AG04450 (cell line): ENCODE data around the gene NDUFS3. TPM values are rescaled to one million over a fixed set of nuclear protein-coding genes. Genes with fewer than 3 reads are reported as not detected.

Source experiments
- CTCF ChIA-PET: fragments of 300-600, 350-600 bp; formaldehyde crosslinking; extraction: SDS; loops from one replicate; lab custom pipeline; 2022; ENCODE audit warnings: antibody characterized with exemption, inconsistent platforms; lab: Charles Lee
- POLR2A ChIA-PET: fragments of 350-600 bp; formaldehyde crosslinking; extraction: SDS; loops from one replicate; lab custom pipeline; 2021; ENCODE audit warnings: antibody characterized with exemption, inconsistent platforms; lab: Yijun Ruan, JAX
- DNase-seq: peaks from one replicate; pipeline ENCODE4 v3.0.0-alpha.2; 2011; ENCODE audit warnings: low read depth, low spot score
- H3K27ac ChIP-seq: one replicate; pipeline ENCODE4 v1.5.1; 2012; ENCODE audit warnings: low read depth, low read length, control low read depth
- H3K27me3 ChIP-seq: one replicate; pipeline ENCODE4 v1.6.0; 2012; ENCODE audit warnings: low read length; ENCODE audit not compliant: control insufficient read depth, insufficient read depth
- H3K4me3 ChIP-seq: 2 replicates; pipeline ENCODE4 v1.5.1; 2011; ENCODE audit warnings: mild to moderate bottlenecking, low read depth, low read length, control low read depth
- H3K9me3 ChIP-seq: 2 replicates; pipeline ENCODE4 v1.5.1; 2012; ENCODE audit warnings: low read length; ENCODE audit not compliant: control insufficient read depth, insufficient read depth
- polyA plus RNA-seq: library from polyadenylated mRNA; depleted of rRNA; stranded (reverse); fragments of >200 nt; gene quantifications from 2 replicates; pipeline ENCODE4 v1.2.3, GENCODE V29; 2011
- TF ChIP-seq, protein P1 (sequence below): IDR thresholded peaks from 2 replicates; pipeline ENCODE4 v1.5.1; 2011; ENCODE audit warnings: low read depth, low read length, control low read depth, inconsistent platforms

The NDUFS3 gene
- polyA plus RNA-seq, 1 experiment = 106 TPM

DNA sequence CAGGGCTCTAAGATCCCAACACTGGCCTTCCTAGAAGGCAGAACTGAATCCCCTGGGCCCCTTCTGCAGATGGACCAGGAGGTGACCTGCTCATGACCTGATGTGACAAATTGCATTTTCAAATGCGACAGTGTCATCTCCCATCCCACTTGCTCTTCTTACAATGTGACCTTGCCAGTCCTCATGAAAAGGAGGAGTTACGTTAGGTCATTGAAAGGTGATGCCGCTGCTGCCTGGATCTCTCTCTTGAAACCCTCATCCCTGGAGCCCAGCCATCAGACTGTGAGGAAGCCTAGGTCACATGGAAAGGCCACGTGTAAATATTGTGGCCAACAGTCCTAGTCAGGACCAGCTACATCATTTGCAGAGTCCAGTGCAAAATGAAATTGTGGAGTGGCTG, 21.0 kb downstream of the NDUFS3 start:
- DNase-seq = no peak
- Histone ChIP-seq H3K9me3 (no peaks in the 10 kb centered on the region), H3K27ac (no peak overlapping the region), H3K4me3 (no peak overlapping the region), H3K27me3 (peaks cover 9% of the 10 kb centered on the region)
- POLR2A ChIA-PET = no interaction called here
- CTCF ChIA-PET = no interaction called here
- TF ChIP-seq, protein P1, sequence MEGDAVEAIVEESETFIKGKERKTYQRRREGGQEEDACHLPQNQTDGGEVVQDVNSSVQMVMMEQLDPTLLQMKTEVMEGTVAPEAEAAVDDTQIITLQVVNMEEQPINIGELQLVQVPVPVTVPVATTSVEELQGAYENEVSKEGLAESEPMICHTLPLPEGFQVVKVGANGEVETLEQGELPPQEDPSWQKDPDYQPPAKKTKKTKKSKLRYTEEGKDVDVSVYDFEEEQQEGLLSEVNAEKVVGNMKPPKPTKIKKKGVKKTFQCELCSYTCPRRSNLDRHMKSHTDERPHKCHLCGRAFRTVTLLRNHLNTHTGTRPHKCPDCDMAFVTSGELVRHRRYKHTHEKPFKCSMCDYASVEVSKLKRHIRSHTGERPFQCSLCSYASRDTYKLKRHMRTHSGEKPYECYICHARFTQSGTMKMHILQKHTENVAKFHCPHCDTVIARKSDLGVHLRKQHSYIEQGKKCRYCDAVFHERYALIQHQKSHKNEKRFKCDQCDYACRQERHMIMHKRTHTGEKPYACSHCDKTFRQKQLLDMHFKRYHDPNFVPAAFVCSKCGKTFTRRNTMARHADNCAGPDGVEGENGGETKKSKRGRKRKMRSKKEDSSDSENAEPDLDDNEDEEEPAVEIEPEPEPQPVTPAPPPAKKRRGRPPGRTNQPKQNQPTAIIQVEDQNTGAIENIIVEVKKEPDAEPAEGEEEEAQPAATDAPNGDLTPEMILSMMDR = no peak

DNA sequence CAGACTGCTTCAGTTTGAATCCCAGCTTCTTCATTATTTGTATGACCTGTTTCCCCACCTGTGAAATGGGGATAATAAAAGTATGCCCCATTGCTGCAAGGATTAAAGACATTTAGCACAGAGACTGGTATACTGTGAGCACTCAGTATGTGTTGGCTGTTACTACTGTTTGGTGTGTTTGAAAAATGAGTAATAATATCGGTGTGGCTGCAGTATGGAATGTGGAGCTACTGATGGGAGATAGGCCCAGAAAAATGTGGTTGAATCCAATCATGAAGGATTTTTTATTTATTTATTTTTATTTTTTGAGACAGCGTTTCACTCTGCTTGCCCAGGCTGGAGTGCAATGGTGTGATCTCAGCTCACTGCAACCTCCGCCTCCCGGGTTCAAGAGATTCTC, 24.4 kb downstream of the NDUFS3 start:
- Histone ChIP-seq H3K27ac (no peak overlapping the region), H3K9me3 (no peaks in the 10 kb centered on the region), H3K4me3 (no peak overlapping the region), H3K27me3 (no peaks in the 10 kb centered on the region)
- TF ChIP-seq, protein P1 = no peak
- ChIA-PET CTCF (no interaction called here), POLR2A (no interaction called here)
- no peak for DNase-seq

DNA sequence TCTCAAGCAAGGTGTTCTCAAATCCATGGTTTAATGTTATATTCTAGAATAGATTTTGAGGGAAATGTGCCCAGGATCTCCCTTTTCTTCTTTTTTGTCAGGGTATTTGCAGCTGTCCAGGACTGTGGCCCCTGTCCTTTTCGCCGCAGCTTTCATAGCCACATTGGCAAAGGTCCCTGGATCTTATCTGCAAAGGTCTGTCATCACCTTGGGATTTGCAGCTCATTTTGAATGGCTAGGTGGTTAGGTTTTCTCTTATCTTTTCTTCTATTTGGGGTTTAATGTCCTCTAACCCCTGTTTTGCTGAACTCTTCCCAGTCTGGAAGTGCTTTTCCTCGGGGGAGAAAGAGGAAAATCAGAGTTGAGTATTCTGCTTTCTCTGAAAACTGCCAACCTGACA, 27.0 kb downstream of the NDUFS3 start:
- H3K27me3 ChIP-seq = no peaks in the 10 kb centered on the region
- POLR2A ChIA-PET = interaction anchor here (0.6 kb wide), 1 partner anchor 778 kb away, joined by 11 read pairs; no protein-coding TSS in a partner anchor
- H3K9me3 ChIP-seq = no peaks in the 10 kb centered on the region
- no peak overlapping the region for H3K27ac ChIP-seq
- H3K4me3 ChIP-seq = no peak overlapping the region
- DNase-seq = no peak
- TF ChIP-seq, protein P1 = no peak
- CTCF ChIA-PET = interaction anchor here (2.0 kb wide), 1 partner anchor 12 kb away, joined by 13 read pairs; no protein-coding TSS in a partner anchor

DNA sequence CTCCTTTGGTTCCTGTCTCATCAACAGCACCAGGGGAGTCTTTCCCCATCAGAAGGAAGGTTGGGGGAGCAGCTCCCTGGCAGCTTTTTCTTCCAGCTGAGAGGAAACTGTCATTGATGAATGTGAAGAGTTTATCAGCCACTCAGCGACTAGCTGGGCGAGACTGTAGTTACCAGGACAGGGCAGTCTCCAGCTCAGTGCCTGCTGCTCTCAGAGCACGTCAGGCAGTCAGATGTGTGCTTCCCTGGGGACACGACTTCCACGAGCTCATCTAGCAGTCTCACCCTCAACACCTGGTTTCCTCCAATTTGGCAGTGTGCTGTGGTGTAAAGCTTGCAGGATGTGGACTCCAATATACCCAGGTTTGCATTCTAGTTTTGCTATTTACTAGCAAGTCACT, 27.9 kb downstream of the NDUFS3 start:
- CTCF ChIA-PET = interaction anchor here (1.2 to 2.0 kb wide), 3 partner anchors 12 to 233 kb away, joined by 4 to 13 read pairs (median 5); no protein-coding TSS in a partner anchor
- H3K4me3 ChIP-seq = no peak overlapping the region
- TF ChIP-seq, protein P1 = no peak
- H3K27ac ChIP-seq = peak overlapping the region; percentile 73
- DNase-seq = no peak
- H3K9me3 ChIP-seq = no peaks in the 10 kb centered on the region
- POLR2A ChIA-PET = interaction anchor here (1.1 to 1.7 kb wide), 2 partner anchors 9 to 191 kb away, joined by 3 to 7 read pairs; no protein-coding TSS in a partner anchor
- no peaks in the 10 kb centered on the region for H3K27me3 ChIP-seq

DNA sequence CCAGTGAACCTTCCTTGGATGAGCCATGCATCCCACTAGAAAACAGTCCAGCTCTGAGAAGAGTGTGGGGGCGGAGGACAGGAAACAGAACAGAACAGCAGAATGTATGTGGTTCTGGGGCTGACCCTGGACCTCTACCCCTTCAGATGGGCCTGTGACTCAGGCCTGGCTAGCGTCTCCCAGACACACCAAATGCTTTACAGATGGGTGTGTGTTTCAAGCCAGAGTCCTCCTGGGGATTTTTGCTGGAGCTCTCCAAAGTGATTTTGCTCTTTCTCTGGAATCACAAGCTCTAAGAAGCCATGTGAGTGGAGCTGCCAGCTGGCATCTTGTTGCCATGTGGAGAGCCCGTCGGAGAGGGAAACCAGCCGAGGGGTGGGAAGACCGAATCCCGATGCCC, 28.5 kb downstream of the NDUFS3 start:
- H3K4me3 ChIP-seq = no peak overlapping the region
- peak overlapping the region; percentile 73 for H3K27ac ChIP-seq
- ChIA-PET CTCF (interaction anchor here (1.2 to 2.0 kb wide), 3 partner anchors 11 to 233 kb away, joined by 4 to 13 read pairs (median 5); no protein-coding TSS in a partner anchor), POLR2A (interaction anchor here (0.6 to 1.7 kb wide), 8 partner anchors 9 to 191 kb away, joined by 3 to 7 read pairs (median 4); partner anchors contain the start of genes C1QTNF4, KBTBD4 and NDUFS3)
- peak; percentile 84 for DNase-seq
- H3K27me3 ChIP-seq = no peaks in the 10 kb centered on the region
- no peaks in the 10 kb centered on the region for H3K9me3 ChIP-seq
- TF ChIP-seq, protein P1 = no peak
